NCI-H128 (cell line): ENCODE measurements around the gene PALS2.
A peak's percentile ranks its signal among the peaks of the same experiment; 100 is the strongest.

ENCODE experiments used
- DNase-seq: peaks from one replicate; lab custom pipeline; 2025; ENCODE audit not compliant: unreplicated experiment; lab: John Stamatoyannopoulos, UW

Gene PALS2

DNA sequence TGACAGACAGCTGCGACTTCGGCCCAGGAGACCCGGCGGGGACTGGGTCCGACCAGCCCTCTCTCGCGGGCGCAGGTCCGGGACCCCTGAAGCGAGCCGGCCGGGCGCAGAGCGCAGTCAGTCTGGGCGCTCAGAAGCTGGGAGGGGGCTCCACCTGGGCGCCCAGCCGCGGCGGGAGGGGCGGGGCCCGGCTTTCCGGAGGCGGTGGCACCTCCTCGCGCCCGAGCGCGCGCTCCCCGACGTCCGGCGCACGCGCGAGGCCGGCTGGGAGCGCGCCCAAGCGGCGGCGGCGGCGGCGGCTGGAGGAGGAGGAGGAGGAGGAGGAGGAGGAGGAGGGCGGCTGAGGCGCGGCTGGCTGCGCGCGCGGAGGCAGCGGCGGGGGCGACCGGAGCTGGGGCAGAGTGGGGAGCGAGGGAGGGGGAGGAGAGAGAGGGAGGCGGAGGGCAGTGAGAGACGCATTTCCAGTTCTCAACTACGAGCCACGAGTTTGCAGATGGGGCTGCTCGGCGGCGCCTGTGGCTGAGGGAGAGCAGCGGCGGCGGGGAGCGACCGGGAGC, at the start of gene PALS2:
TSS of gene PALS2 (plus strand) at position 456 of the 557 bp plus-strand sequence. CDS start 50,216 bp downstream, outside the sequence.
- DNase-seq: peak; percentile 64

DNA sequence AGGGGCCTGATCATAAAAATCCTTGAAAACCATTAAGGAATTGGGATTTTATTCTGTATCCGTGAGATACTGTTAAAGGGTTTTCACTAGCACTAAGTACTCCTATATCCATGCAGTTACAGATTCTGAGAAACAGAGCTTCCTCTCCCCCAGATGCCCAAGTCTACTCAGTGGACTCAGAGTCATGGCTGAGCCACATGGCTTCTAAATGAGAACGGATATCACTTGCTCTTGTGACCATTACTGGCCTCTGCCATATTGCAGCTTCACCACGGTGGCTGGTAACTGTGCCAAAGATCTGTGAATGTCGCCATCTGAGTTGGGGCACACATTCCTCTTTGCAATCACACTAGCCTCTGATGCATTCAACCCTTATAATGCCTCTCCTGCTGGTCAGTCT, 42.0 kb upstream of the PALS2 start:
- no peak for DNase-seq

DNA sequence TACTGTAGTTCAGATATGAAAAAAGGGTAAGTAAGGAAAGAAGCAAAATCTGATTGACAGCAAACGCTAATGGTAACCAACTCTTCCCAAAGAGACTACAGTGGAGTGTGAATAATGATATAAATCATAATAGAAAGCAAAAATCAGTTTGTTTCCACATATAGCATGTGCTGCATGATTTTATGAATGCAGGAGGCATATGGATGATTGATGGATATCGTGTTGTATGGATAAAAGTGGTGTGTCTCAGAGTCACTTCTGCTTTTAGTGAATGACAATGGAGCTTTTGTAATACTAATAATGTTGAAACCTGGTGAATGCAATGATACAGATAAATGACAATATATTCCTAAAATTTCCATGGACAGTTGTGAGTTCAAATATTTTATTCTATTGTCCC, 36.6 kb upstream of the PALS2 start:
- no peak for DNase-seq

DNA sequence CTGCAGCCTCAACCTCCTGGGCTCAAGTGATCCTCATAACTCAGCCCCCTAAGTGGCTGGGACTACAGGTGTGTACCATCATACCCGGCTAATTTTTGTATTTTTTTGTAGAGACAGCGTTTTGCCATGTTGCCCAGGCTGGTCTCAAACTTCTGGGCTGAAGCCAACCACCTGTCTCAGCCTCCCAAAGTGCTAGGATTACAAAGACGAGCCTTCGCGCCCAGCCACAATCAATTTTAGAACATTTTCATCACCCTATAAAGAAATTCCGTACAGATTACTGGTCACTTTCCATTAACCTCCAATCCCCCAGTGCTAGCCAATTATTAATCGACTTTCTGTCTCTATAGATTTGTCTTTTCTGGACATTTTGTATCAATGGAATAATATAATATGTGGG, 32.3 kb upstream of the PALS2 start:
- no peak for DNase-seq

- DNase-seq: no peak
Measured at GRCh38 chr7:24545215-24545614, 28.0 kb upstream of the PALS2 start.

DNA sequence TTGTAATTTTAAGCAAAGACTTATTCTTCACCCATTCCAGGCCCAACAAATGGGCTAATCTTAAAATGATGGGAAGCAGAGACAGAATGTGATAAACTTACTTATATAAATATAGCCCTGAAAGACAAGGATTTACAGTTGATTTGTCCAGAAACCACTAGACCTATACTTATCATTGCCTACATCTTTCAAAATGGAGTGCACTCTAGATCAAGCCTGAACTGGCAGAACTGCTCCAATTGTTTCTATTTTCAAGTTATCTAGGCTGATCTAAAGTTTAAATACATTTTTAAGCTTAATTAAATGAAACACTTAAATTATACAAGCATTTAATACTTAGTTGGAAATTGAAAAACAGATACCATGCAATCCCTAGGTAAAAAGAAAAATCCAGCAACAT, 24.9 kb upstream of the PALS2 start:
- DNase-seq: no peak

DNA sequence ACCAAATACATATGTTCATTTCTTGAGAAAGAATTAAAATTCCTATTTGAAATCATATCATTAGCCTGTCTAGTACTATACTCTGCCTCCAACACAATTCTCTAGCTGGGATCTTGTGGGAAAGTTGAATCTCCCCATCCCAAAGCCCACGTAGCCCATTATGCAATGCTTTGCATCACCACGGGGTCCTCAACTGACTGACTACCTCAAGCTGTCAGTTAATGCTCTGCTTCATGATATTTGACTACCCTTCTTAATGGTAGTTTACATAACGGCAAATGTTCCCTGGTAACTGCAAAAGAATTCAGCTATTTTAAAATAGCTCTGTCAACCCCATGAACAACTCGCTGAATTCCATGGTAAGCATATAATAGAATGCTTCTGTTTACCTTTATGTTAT, 23.3 kb upstream of the PALS2 start:
- no peak for DNase-seq

GRCh38 chr7:24555184-24555583, 18.1 kb upstream of the PALS2 start:
- DNase-seq: no peak

- DNase-seq: no peak
Measured at GRCh38 chr7:24555719-24556118, 17.5 kb upstream of the PALS2 start.

- no peak for DNase-seq
Measured at GRCh38 chr7:24560772-24561171, 12.5 kb upstream of the PALS2 start.

- DNase-seq: no peak
Measured at GRCh38 chr7:24566274-24566673, 7.0 kb upstream of the PALS2 start.

GRCh38 chr7:24570983-24571382, 2.3 kb upstream of the PALS2 start:
- no peak for DNase-seq

- no peak for DNase-seq
Measured at GRCh38 chr7:24572016-24572392, 1.2 kb upstream of the PALS2 start.

GRCh38 chr7:24572393-24572996, 757 bp upstream of the PALS2 start:
- no peak for DNase-seq

- DNase-seq: no peak
Measured at GRCh38 chr7:24573554-24574338, 494 bp downstream of the PALS2 start.

GRCh38 chr7:24574386-24574785, 1.1 kb downstream of the PALS2 start:
- no peak for DNase-seq

DNA sequence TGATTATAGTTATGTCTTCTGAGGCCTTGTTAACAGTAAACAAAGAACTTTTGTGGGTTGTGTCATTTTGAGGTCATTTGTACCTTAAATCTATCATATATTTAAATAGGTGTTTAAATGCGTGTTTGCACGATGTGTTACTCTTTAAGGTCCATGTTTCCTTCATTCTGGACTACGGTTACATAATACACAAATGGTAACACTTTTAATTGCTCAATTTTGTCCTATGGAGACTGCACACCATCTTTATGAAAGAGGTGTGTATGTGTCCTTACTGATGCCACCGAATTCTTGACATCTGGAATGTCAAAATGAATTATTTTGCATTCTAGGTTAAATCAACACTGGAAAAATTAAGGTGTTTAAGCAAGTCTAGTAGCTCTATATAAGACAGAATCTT, 1.7 kb downstream of the PALS2 start:
- DNase-seq: no peak

DNA sequence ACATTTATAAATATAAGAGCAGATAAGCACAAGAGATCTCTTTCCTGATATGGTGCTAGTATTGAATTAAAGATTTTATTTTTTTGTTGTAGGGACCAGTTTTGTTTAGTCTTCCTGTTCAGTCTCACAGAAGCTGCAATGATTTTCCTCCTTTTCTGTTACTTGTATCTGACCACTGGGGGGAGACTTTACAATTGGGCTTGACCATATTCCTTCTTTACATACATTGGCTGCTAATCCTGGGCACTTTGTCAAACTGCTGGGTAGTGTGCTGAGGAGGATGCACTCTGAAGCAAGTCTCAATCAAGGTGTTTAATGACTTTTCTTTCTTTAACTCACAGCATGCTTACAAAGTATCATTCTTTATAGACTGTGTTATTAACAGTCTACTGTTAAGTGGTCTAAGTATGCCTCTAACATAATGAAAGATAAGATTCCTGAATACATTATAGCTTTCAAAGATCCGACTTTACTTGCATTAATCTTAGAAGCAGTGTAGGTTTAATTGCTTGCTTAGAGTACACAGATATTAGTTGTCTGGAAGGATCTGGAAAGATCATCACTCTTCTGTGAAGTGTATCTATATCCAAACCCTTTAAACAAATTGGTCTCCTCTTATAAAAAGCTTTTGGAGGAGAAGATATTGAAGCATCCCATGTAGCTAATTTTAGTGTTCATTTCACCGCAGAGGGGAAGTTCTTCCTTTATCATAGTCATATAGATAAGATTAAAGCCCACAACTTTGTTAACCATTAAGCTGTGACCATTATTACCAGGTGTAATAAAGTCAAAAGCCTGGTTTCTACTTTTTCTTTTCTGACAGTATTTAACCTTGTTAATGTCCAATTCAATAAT, 3.1 kb downstream of the PALS2 start:
- no peak for DNase-seq

DNA sequence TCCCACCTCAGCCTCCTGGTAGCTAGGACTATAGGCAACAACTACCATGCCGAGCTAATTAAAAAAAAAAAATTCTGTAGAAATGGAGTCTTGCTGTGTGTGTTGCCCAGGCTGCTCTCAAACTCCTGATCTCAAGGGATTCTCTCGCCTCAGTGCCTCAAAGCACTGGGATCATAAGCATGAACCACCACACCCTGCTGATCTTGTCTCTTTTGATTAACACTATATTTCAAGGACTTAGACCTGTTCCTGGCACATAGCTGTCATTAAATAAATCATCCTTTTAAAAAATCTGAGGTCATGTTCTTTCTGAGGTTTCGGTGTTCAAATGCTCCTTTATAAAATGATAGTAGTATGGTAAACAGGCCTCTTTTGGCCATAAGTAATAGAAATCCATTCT, 4.8 kb downstream of the PALS2 start:
- no peak for DNase-seq

DNA sequence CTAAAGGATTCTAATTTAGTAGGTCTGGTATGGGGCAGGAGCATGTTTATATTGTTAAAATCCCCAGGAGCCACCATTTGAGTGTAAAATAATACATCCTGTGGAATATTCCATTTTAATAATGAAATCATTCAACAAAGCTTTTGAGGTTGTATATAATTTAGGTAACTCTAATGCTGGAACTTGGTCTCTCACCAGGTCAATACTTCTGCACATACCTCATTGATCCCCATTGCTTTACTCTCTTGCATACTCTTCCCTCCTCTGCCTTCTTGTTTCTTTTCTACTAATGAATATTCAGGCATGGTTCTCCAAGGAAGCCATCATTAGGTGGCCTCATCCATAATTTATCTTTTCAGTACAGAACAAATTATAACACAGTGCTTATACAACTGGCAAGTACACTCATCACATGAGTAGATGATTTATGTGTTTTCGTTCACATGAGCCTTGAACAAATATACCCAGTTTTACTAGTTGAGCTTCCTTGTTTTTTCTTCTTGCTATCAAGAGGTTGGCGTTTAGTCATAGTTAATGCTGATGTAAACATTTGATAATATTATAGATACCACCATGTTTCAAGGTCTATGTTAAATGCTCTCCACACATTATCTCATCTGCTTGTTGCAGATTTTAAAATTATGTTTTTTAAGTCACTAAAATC, 7.2 kb downstream of the PALS2 start:
- DNase-seq: no peak

- DNase-seq: no peak
Measured at GRCh38 chr7:24582166-24582565, 8.9 kb downstream of the PALS2 start.
